ENCODE measurements around the gene NCF4. TPM values are rescaled to one million over a fixed set of nuclear protein-coding genes. Genes with fewer than 3 reads are reported as not detected.

NCF4 gene
- total RNA-seq, 1 donor from 2014 or later, result not detected

- Mint-ChIP-seq H3K4me3 (no peak overlapping the region), H3K36me3 (no peaks in the 10 kb centered on the region), H3K9me3 (peaks cover 6% of the 10 kb centered on the region), H3K4me1 (no peaks in the 10 kb centered on the region), H3K27ac (no peak overlapping the region), H3K27me3 (ENCODE audit: low read depth) (peaks cover 37% of the 10 kb centered on the region)
- no peak for TF ChIP-seq CTCF (IDR thresholded peaks at IDR 0.05; ENCODE audit: unreplicated experiment)
- no peak for DNase-seq (ENCODE audit: low spot score in 2 of 2, unreplicated experiment in 2 of 2)
These were observed 41.5 kb downstream of the NCF4 start for GRCh38 chr22:36902143-36902926.

- TF ChIP-seq CTCF (IDR thresholded peaks at IDR 0.05; ENCODE audit: unreplicated experiment), result no peak
- no peak overlapping the region for H3K27ac Mint-ChIP-seq
- H3K27me3 Mint-ChIP-seq (ENCODE audit: low read depth), result peaks cover 22% of the 10 kb centered on the region
- H3K4me3 Mint-ChIP-seq, result no peak overlapping the region
- no peak for DNase-seq (ENCODE audit: low spot score in 2 of 2, unreplicated experiment in 2 of 2)
- peaks cover 8% of the 10 kb centered on the region for H3K9me3 Mint-ChIP-seq
- no peaks in the 10 kb centered on the region for H3K4me1 Mint-ChIP-seq
- no peaks in the 10 kb centered on the region for H3K36me3 Mint-ChIP-seq
These were observed 43.6 kb downstream of the NCF4 start for GRCh38 chr22:36904260-36904880.

- H3K36me3 Mint-ChIP-seq, result no peaks in the 10 kb centered on the region
- DNase-seq (ENCODE audit: low spot score in 2 of 2, unreplicated experiment in 2 of 2), result no peak
- H3K4me3 Mint-ChIP-seq, result no peak overlapping the region
- peaks cover 5% of the 10 kb centered on the region for H3K9me3 Mint-ChIP-seq
- H3K4me1 Mint-ChIP-seq, result peaks cover 17% of the 10 kb centered on the region
- TF ChIP-seq CTCF (IDR thresholded peaks at IDR 0.05; ENCODE audit: unreplicated experiment), result no peak
- H3K27me3 Mint-ChIP-seq (ENCODE audit: low read depth), result peaks cover 6% of the 10 kb centered on the region
- no peak overlapping the region for H3K27ac Mint-ChIP-seq
These were observed 46.7 kb downstream of the NCF4 start for GRCh38 chr22:36907253-36908195.

GRCh38 chr22:36910461-36910860 lies 49.7 kb downstream of the NCF4 start:
- H3K36me3 Mint-ChIP-seq, result no peaks in the 10 kb centered on the region
- DNase-seq (ENCODE audit: low spot score in 2 of 2, unreplicated experiment in 2 of 2), result no peak
- H3K27me3 Mint-ChIP-seq (ENCODE audit: low read depth), result no peaks in the 10 kb centered on the region
- peaks cover 26% of the 10 kb centered on the region for H3K4me1 Mint-ChIP-seq
- no peak for TF ChIP-seq CTCF (IDR thresholded peaks at IDR 0.05; ENCODE audit: unreplicated experiment)
- no peak overlapping the region for H3K4me3 Mint-ChIP-seq
- H3K9me3 Mint-ChIP-seq, result peaks cover 3% of the 10 kb centered on the region
- no peak overlapping the region for H3K27ac Mint-ChIP-seq

- H3K4me1 Mint-ChIP-seq, result peaks cover 26% of the 10 kb centered on the region
- peaks cover 3% of the 10 kb centered on the region for H3K9me3 Mint-ChIP-seq
- H3K27me3 Mint-ChIP-seq (ENCODE audit: low read depth), result peaks cover under 1% of the 10 kb centered on the region
- H3K36me3 Mint-ChIP-seq, result no peaks in the 10 kb centered on the region
- TF ChIP-seq CTCF (IDR thresholded peaks at IDR 0.05; ENCODE audit: unreplicated experiment), result no peak
- no peak overlapping the region for H3K4me3 Mint-ChIP-seq
- peak overlapping the region; percentile 3 for H3K27ac Mint-ChIP-seq
- no peak for DNase-seq (ENCODE audit: low spot score in 2 of 2, unreplicated experiment in 2 of 2)
These were observed 51.3 kb downstream of the NCF4 start for GRCh38 chr22:36911887-36912661.
